Endodermal cell (in vitro differentiated cells): ENCODE data around the gene PEX1. TPM values are rescaled to one million over a fixed set of nuclear protein-coding genes. Genes with fewer than 3 reads are reported as not detected.
A peak's percentile ranks its signal among the peaks of the same experiment; 100 is the strongest.
"Not testable (repeated sequence)": the region's sequence is repeated elsewhere in the genome, so short reads cannot be mapped to it uniquely, and the experiment has no call there.

Source experiments
- DNase-seq: peaks from one replicate; pipeline ENCODE4 v3.0.0-alpha.2; 2017
- H3K27ac ChIP-seq: 2 replicates; pipeline ENCODE4 v1.5.1; 2013; ENCODE audit warnings: mild to moderate bottlenecking, low read depth, low read length, moderate library complexity
- H3K27me3 ChIP-seq: 2 replicates; pipeline ENCODE4 v1.6.1; 2013; ENCODE audit warnings: mild to moderate bottlenecking, low read length, moderate library complexity; ENCODE audit not compliant: insufficient read depth, control insufficient read depth, poor library complexity, severe bottlenecking
- H3K36me3 ChIP-seq: 2 replicates; pipeline ENCODE4 v1.7.0; 2013; ENCODE audit warnings: mild to moderate bottlenecking, low read length, moderate library complexity; ENCODE audit not compliant: control insufficient read depth, insufficient read depth
- H3K4me1 ChIP-seq: one replicate; pipeline ENCODE4 v1.7.0; 2013; ENCODE audit warnings: low read length; ENCODE audit not compliant: control insufficient read depth, insufficient read depth
- H3K4me3 ChIP-seq: 2 replicates; pipeline ENCODE4 v1.5.1; 2013; ENCODE audit warnings: mild to moderate bottlenecking, low read length, moderate library complexity
- H3K9ac ChIP-seq: 2 replicates; pipeline ENCODE4 v1.6.1; 2013; ENCODE audit warnings: mild to moderate bottlenecking, low read length, moderate library complexity; ENCODE audit not compliant: poor library complexity, severe bottlenecking; ENCODE audit errors: extremely low read depth
- H3K9me3 ChIP-seq: 2 replicates; pipeline ENCODE4 v1.6.1; 2013; ENCODE audit warnings: mild to moderate bottlenecking, low read length, moderate library complexity; ENCODE audit not compliant: control insufficient read depth
- H3K27ac Mint-ChIP-seq: 2 replicates; pipeline ENCODE4 v1.8.0; 2020; ENCODE audit warnings: mixed read lengths
- H3K27me3 Mint-ChIP-seq: 2 replicates; pipeline ENCODE4 v1.8.0; 2021; ENCODE audit warnings: mild to moderate bottlenecking, mixed read lengths; ENCODE audit not compliant: insufficient read depth
- H3K36me3 Mint-ChIP-seq: 2 replicates; pipeline ENCODE4 v1.8.0; 2020; ENCODE audit warnings: low read depth, mixed read lengths
- H3K4me1 Mint-ChIP-seq: 2 replicates; pipeline ENCODE4 v1.8.0; 2020; ENCODE audit warnings: mixed read lengths
- H3K4me3 Mint-ChIP-seq: 2 replicates; pipeline ENCODE4 v1.8.0; 2020; ENCODE audit warnings: mild to moderate bottlenecking, moderate library complexity, mixed read lengths
- H3K9me3 Mint-ChIP-seq: 2 replicates; pipeline ENCODE4 v1.8.0; 2020; ENCODE audit warnings: mild to moderate bottlenecking, mixed read lengths
- WGBS, 2 experiments: methylation state at CpG; one replicate each; pipeline versions ENCODE4 v1.1.5 to v1.1.7; 2013; ENCODE audit warnings: missing lambda C conversion rate in 2 of 2, mixed read lengths in 1 of 2; ENCODE audit not compliant: insufficient coverage in 1 of 2, insufficient read length in 1 of 2; 5-methylcytosine and 5-hydroxymethylcytosine counted together
- total RNA-seq, 2 donors: library from RNA; stranded (reverse); fragmentation: NEBNext Ultra II Directional in 1 of 2; extraction: Animal tissue kit (Norgen Biotek cat#: 25700) in 1 of 2; gene quantifications; 2 replicates in 1 of 2; 3 replicates in 1 of 2; pipeline ENCODE4 v1.2.1, GENCODE V29; 2021
- TF ChIP-seq, protein P1 (sequence below): fragments of 200-600 bp; sonication (generic); conservative IDR thresholded peaks from 2 replicates; pipeline ENCODE4 v1.5.0; 2021; ENCODE audit warnings: antibody characterized with exemption, mild to moderate bottlenecking

Gene PEX1
- total RNA-seq, 2 donors from 2014 or later, result 26.1 to 34.0 TPM

DNA sequence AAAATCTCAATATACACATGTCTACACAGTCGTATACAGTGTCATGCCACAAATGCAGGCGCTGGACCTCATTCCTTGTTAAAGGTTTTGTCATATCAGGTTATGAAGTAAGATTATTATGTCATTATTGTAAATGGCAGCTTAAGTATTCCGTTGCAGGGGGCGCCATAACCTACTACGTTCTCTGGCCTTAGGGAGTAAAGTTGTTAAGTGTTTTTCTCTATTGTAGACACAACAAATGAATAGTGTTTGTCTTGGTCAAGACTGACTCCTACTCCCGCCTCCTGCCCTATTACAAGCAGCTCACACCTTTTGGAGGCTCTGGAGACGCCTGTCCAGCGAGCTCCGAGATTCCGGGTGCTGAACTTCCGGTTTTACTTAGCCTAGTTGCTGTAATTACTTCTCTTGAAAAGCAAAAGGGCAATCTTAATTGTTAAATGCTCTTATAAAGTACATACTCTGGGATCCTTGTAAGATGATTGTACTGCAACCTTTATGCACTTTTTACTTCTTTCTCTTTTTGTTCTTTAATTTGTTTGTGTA, 80.0 kb downstream of the PEX1 start:
- H3K9ac ChIP-seq, result peak overlapping the region; percentile 86
- 3 to 13% methylated on average over 5 to 11 of the region's 11 CpGs for WGBS, 2 experiments
- H3K9me3 ChIP-seq, result no peaks in the 10 kb centered on the region
- peaks cover 21% of the 10 kb centered on the region for H3K4me1 Mint-ChIP-seq
- no peaks in the 10 kb centered on the region for H3K27me3 ChIP-seq
- H3K9me3 Mint-ChIP-seq, result peaks cover 4% of the 10 kb centered on the region
- H3K36me3 Mint-ChIP-seq, result peaks cover 35% of the 10 kb centered on the region
- no peak overlapping the region for H3K27ac ChIP-seq
- peak overlapping the region; percentile 49 for H3K27ac Mint-ChIP-seq
- H3K4me3 ChIP-seq, result peak overlapping the region; percentile 97
- TF ChIP-seq, protein P1, sequence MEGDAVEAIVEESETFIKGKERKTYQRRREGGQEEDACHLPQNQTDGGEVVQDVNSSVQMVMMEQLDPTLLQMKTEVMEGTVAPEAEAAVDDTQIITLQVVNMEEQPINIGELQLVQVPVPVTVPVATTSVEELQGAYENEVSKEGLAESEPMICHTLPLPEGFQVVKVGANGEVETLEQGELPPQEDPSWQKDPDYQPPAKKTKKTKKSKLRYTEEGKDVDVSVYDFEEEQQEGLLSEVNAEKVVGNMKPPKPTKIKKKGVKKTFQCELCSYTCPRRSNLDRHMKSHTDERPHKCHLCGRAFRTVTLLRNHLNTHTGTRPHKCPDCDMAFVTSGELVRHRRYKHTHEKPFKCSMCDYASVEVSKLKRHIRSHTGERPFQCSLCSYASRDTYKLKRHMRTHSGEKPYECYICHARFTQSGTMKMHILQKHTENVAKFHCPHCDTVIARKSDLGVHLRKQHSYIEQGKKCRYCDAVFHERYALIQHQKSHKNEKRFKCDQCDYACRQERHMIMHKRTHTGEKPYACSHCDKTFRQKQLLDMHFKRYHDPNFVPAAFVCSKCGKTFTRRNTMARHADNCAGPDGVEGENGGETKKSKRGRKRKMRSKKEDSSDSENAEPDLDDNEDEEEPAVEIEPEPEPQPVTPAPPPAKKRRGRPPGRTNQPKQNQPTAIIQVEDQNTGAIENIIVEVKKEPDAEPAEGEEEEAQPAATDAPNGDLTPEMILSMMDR, result peak; percentile 53
- H3K27me3 Mint-ChIP-seq, result no peaks in the 10 kb centered on the region
- H3K36me3 ChIP-seq, result peaks cover 42% of the 10 kb centered on the region
- peak; percentile 72 for DNase-seq
- H3K4me1 ChIP-seq, result peaks cover 4% of the 10 kb centered on the region
- peak overlapping the region; percentile 67 for H3K4me3 Mint-ChIP-seq

DNA sequence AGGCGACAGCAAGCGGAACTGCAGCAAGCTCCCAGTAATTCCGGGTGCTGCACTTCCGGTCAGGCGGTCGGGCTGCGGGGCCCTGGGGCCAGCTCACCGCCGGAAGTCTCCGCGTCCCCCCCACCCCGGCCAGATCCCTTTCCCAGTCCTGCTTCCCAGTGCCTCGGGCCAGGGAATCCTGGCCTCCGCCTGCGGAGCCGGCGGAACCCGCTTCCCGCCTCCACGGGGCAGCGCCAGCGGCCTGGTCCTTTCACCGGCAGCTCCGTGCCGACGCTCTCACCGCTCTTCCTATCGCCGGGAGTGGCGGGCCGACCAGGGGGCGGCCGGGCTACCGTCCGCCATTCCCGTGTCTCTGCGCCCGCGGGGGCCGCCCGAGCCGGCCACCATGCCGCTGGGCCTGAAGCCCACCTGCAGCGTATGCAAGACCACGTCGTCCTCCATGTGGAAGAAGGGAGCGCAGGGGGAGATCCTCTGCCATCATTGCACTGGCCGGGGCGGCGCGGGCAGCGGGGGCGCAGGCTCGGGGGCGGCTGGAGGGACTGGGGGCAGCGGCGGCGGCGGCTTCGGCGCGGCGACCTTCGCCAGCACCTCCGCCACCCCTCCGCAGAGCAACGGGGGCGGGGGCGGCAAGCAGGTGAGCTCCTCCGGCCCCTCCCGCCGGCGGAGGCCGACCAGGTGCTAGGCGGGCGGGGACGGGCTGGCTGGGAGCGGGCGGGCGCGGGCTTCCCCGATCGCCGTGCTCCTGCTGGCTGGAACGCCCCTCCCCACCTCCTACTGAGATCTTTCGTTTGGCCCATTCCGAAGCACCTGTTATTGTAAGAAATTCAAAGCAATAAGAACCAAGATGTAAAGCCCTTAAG, 80.7 kb downstream of the PEX1 start, which contains the start of gene GATAD1:
Gene GATAD1, plus strand, starts transcription at position 138 of the 860 bp plus-strand sequence. Its CDS starts 248 bp downstream, at position 386.
- peaks cover 11% of the 10 kb centered on the region for H3K9me3 Mint-ChIP-seq
- H3K27ac ChIP-seq, result peak within 1 kb of the TSS; percentile 66
- H3K36me3 ChIP-seq, result peaks cover 35% of the 10 kb centered on the region
- H3K4me1 ChIP-seq, result peaks cover 4% of the 10 kb centered on the region
- H3K4me3 ChIP-seq, result peak within 1 kb of the TSS; percentile 97
- TF ChIP-seq, protein P1, result peak; percentile 91
- H3K4me3 Mint-ChIP-seq, result peak within 1 kb of the TSS; percentile 67
- peaks cover 35% of the 10 kb centered on the region for H3K36me3 Mint-ChIP-seq
- peak; percentile 97 for DNase-seq
- peaks cover 21% of the 10 kb centered on the region for H3K4me1 Mint-ChIP-seq
- peak within 1 kb of the TSS; percentile 72 for H3K27ac Mint-ChIP-seq
- H3K9me3 ChIP-seq, result peaks cover 7% of the 10 kb centered on the region
- H3K9ac ChIP-seq, result peak within 1 kb of the TSS; percentile 86
- H3K27me3 ChIP-seq, result no peaks in the 10 kb centered on the region
- WGBS, 2 experiments, result 0% methylated on average over 13 to 87 of the region's 87 CpGs
- peaks cover 1% of the 10 kb centered on the region for H3K27me3 Mint-ChIP-seq

DNA sequence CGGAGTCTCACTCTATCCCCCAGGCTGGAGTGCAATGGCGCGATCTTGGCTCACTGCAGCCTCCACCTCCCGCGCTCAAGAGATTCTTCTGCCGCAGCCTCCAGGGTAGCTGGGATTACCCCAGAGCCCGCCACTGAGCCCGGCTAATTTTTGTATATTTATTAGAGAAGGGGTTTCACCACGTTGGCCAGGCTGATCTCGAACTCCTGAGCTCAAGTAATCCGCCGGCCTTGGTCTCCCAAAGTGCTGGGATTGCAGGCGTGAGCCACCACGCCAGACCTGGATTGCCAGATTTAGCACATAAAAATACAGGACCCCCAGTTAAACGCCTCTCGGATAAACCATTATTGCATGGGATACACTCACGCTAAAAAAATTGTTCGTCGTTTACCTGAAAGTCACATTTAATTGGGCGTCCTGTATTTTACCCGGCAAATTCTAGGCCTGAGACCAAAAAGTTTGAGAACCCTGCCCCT, 81.4 kb downstream of the PEX1 start:
- H3K36me3 Mint-ChIP-seq, result peaks cover 29% of the 10 kb centered on the region
- no peak for DNase-seq
- peaks cover 13% of the 10 kb centered on the region for H3K9me3 ChIP-seq
- H3K27me3 Mint-ChIP-seq, result peaks cover 2% of the 10 kb centered on the region
- peak overlapping the region; percentile 97 for H3K4me3 ChIP-seq
- peak overlapping the region; percentile 86 for H3K9ac ChIP-seq
- H3K27me3 ChIP-seq, result no peaks in the 10 kb centered on the region
- H3K4me1 ChIP-seq, result peaks cover 4% of the 10 kb centered on the region
- TF ChIP-seq, protein P1, result no peak
- no peak overlapping the region for H3K27ac ChIP-seq
- peak overlapping the region; percentile 67 for H3K4me3 Mint-ChIP-seq
- peaks cover 29% of the 10 kb centered on the region for H3K36me3 ChIP-seq
- H3K9me3 Mint-ChIP-seq, result peaks cover 17% of the 10 kb centered on the region
- H3K27ac Mint-ChIP-seq, result peak overlapping the region; percentile 72
- WGBS, 2 experiments, result 43 to 59% methylated on average over 12 to 21 of the region's 21 CpGs
- peaks cover 21% of the 10 kb centered on the region for H3K4me1 Mint-ChIP-seq

DNA sequence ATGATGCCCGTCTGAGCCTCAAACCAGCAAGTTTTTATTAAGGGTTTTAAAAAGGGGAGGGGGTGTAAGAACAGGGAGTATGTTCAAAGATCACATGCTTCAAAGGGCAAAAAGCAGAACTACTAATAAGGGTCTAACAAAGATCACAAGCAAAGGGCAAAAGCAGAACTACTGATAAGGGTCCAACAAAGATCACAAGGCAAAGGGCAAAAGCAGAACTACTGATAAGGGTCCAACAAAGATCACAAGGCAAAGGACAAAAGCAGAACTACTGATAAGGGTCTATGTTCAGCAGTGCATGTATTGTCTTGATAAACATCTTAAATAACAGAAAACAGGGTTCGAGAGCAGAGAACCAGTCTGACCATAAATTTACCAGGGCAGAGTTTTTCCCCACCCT, 85.6 kb downstream of the PEX1 start:
- H3K27me3 ChIP-seq, H3K27me3 Mint-ChIP-seq, H3K4me3 Mint-ChIP-seq, H3K4me1 Mint-ChIP-seq, H3K36me3 ChIP-seq, H3K27ac ChIP-seq, H3K27ac Mint-ChIP-seq, H3K4me3 ChIP-seq, H3K36me3 Mint-ChIP-seq, DNase-seq, H3K9ac ChIP-seq, H3K4me1 ChIP-seq: not testable (repeated sequence)
- 94 to 100% methylated on average over 1 to 2 of the region's 2 CpGs for WGBS, 2 experiments
- H3K9me3 ChIP-seq, result peaks cover 14% of the 10 kb centered on the region
- peaks cover 17% of the 10 kb centered on the region for H3K9me3 Mint-ChIP-seq
